AG10803 (cell line): Measurements from ENCODE around the gene NAB1.

Experiments used
- DNase-seq: peaks from one replicate; pipeline ENCODE4 v3.0.0; 2010; ENCODE audit warnings: low read depth
- H3K4me3 ChIP-seq: 2 replicates; pipeline ENCODE4 v1.5.1; 2011; ENCODE audit warnings: mild to moderate bottlenecking, low read length, control low read depth
- TF ChIP-seq, protein P1 (sequence below): conservative IDR thresholded peaks from 2 replicates; pipeline ENCODE4 v1.5.1; 2011; ENCODE audit warnings: mild to moderate bottlenecking, low read length, control low read depth, inconsistent platforms

The NAB1 gene

DNA sequence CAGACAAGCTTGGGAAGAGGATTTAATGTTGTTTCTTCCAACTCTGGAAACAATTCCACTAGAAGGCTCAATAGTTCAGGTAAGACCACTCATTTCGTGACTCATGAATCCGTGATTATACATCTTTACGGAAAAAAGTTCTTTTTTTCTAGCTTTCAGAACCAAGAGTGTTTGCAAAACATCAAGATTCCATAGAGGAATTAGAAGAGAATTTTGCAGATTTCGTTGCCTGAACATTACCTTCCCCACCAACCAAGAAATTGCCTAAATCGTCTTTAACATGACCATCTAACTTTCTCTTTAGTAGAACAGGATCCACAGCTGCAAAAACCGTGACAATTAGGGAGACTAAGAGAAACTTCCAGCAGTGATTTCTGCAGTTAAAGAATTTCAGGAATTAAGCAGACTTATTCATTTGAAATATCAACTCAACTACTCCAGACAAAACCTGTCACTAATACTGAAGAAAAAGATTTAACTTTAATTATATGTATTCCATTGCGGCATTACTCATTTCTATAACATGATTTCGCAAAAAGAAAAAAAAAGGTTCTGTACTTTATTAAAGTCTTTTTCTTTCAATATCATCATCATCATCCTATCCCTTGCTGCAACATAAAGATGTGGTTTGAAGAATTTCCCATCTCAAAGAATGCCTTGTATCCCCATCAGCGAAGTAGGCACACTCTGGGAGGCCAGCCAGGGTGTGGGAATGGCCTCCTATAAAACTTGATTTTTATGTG, 1.9 kb upstream of the NAB1 start:
- H3K4me3 ChIP-seq = peak overlapping the region; percentile 66
- TF ChIP-seq, protein P1, sequence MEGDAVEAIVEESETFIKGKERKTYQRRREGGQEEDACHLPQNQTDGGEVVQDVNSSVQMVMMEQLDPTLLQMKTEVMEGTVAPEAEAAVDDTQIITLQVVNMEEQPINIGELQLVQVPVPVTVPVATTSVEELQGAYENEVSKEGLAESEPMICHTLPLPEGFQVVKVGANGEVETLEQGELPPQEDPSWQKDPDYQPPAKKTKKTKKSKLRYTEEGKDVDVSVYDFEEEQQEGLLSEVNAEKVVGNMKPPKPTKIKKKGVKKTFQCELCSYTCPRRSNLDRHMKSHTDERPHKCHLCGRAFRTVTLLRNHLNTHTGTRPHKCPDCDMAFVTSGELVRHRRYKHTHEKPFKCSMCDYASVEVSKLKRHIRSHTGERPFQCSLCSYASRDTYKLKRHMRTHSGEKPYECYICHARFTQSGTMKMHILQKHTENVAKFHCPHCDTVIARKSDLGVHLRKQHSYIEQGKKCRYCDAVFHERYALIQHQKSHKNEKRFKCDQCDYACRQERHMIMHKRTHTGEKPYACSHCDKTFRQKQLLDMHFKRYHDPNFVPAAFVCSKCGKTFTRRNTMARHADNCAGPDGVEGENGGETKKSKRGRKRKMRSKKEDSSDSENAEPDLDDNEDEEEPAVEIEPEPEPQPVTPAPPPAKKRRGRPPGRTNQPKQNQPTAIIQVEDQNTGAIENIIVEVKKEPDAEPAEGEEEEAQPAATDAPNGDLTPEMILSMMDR = no peak
- peak; percentile 85 for DNase-seq

DNA sequence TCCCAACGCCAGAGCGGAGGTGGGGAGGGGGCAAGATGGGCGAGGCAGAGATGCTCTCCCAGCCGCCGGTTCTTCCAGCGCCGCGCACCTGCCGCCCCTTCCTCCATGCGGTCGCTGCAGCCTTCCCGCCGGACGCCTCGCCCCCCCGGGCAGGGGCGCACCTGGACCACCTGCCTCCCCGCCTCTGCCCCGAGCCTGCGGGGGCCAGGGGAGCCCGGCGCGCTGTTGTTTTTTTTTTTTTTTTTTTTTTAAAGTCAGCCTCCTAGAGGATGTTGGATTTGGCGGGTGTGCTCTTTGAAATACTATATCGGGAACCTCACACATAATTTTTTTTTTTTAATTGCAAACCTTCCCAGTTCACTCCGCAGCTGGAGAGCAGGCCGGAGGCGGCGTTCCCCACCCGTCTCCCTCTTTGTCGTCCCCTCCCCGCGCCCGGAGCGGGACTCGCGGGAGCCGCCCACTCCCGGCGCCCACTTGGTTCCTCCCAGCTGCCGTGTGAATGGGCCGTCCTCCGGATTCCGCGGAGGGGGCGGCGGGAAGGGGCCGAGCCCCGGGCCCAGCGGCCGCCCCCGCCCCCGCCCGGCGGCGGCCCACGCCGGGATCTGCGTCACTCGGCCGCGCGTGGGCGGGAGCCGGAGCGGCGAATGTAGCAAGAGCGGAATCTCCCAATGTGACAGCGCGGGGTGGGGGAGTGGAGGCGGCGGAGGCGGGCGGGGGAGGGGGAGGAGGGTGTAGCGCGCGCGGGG, 421 bp upstream of the NAB1 start:
- H3K4me3 ChIP-seq = peak overlapping the region; percentile 66
- TF ChIP-seq, protein P1 = no peak
- peak; percentile 90 for DNase-seq

DNA sequence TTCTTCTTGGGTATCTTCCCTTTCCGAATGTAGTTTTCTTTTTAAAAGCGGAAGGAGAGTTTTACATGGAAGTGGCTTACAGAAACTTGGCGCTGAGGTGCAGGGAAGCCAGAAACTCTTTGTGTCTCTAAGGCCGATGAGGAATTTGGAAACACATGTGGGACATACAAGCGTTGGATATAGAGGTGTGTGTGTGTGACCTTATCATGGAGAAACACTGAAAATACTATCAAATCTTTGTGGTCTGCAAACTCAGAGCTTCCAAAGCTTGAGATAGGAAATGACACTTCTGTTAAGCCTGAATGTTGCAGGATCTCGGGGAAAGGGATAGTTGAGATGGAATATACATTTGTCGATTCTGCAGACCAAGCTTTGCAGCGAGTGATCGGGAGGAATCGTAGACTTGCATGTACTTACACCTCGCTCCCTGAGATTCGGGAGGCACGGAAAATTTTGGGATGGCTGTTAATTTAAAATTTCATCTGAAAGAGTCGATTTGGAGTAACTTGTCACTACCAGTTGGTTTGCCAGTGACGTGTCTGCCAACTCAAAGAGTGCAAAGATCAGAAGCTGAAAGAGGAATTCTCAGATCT, 1.0 kb downstream of the NAB1 start:
- TF ChIP-seq, protein P1 = no peak
- DNase-seq = no peak
- H3K4me3 ChIP-seq = peak overlapping the region; percentile 78

DNA sequence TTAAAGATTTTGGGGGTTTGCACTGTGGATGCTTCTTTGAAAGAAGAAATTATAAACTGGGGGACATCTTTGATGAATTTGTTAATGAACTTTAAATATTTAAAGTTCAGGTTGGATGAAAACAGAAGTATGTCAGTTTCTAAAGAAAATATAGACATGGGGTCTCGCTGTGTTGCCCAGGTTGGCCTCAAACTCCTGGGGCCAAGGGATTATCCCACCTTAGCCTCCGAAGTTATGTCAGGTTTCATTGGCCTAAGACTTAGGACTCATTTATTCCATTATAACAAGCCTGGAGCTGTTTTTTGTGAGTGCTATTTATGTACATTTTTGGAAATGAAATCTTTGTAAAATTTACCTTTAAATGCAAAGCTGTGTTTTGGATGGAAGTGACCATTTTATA, 2.5 kb downstream of the NAB1 start:
- TF ChIP-seq, protein P1 = no peak
- DNase-seq = no peak
- peak overlapping the region; percentile 1; the same call in 1 of the 2 replicates for H3K4me3 ChIP-seq

DNA sequence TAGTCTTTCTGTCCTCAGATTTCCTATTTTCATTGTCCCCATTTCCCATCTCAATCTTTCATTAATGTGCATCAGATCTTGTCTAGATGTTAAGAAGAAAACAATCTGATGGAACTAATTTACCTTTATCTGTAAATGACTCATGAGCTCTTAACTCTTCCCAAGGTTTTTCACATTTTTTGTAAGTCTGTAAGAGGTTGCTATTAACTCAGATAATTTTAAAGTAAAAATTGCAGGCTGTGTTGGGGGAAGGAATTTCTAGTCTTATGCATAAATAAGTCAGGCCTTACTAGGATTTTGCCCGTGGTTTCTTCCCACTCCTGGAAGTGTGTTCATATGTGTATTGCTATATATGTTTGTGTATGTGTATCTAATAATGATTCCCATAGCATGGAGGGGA, 4.3 kb downstream of the NAB1 start:
- no peak overlapping the region for H3K4me3 ChIP-seq
- DNase-seq = no peak
- TF ChIP-seq, protein P1 = no peak

DNA sequence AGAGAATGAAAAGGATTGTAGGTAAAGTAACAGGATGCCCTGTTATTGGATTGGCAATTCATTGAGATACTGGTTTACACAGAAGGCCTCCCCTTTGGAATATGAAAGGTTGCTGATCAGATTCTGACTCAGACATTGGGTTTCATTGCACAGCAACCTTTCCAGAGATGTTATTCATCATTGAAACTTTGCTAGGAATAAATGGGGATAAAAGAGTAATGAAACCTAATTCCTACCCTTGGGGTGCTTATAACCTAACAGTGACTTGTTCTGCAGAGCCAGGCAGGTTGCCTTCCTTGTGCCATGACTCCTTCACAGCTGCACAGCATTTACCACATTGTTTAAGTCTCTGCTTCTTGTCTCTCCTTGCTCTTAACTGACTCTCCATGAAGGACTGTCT, 5.0 kb downstream of the NAB1 start:
- no peak for DNase-seq
- TF ChIP-seq, protein P1 = no peak
- H3K4me3 ChIP-seq = no peak overlapping the region
